ENCODE data around the gene FOXN3.

FOXN3 gene

DNA sequence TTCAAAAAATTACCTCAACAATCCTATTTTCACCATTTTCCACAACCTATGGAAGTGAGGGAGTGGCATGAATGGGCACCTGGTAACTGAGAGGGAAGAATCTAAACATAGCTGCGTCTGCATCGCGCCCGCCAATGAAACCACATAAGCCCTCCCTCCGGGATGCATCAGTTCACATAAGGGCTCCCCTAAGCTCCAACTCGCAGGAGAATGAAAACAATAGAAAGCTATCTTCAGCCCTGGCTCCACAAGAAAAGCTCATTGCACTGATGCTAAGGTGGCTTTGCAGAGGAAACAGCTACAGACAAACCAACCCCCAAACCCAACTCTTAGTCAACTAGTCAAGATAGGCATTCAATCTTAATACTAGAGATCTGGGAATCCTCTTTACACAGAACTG lies 173.3 kb downstream of the FOXN3 start:
- Histone ChIP-seq H3K9me3 (ENCODE audit: insufficient read depth, low read length) (no peaks in the 10 kb centered on the region), H3K27me3 (ENCODE audit: insufficient read depth, insufficient read length) (no peaks in the 10 kb centered on the region), H3K4me3 (ENCODE audit: insufficient read length, low read depth) (no peak overlapping the region), H3K9ac (ENCODE audit: insufficient read length, low read depth) (no peak overlapping the region), H3K36me3 (ENCODE audit: insufficient read depth, insufficient read length, low read length) (peaks cover 3% of the 10 kb centered on the region), H3K4me1 (ENCODE audit: insufficient read depth, insufficient read length) (no peaks in the 10 kb centered on the region)
- DNase-seq (ENCODE audit: low read depth, low spot score), result no peak
- TF ChIP-seq SUZ12 (IDR thresholded peaks at IDR 0.05; ENCODE audit: extremely low read depth, insufficient read depth, insufficient read length), result no peak
- TF ChIP-seq YY1 (IDR thresholded peaks at IDR 0.05; ENCODE audit: insufficient read depth, insufficient read length), result no peak
- no peak for TF ChIP-seq ZNF274 (IDR thresholded peaks at IDR 0.05; ENCODE audit: low read depth, low read length)

DNA sequence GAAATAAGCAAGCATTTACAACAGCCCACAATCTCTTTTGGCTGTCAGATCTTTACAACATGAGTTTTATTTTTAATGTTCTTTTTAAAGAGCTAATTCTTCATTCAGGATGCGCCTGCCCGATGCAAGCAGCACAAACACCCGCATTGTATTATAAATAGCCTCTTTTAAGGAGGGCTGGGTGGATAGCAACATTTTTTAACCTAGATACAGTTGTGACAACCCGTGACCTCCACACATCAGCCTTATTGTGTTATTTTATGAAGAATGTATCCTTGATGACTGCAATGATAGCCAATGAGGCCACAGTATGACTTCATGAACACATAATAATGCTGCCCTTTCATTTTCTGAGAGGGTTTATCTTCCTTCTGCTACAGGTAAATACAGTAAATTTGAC lies 173.7 kb downstream of the FOXN3 start:
- Histone ChIP-seq H3K9me3 (ENCODE audit: insufficient read depth, low read length) (no peaks in the 10 kb centered on the region), H3K4me1 (ENCODE audit: insufficient read depth, insufficient read length) (no peaks in the 10 kb centered on the region), H3K36me3 (ENCODE audit: insufficient read depth, insufficient read length, low read length) (peaks cover 3% of the 10 kb centered on the region), H3K4me3 (ENCODE audit: insufficient read length, low read depth) (no peak overlapping the region), H3K9ac (ENCODE audit: insufficient read length, low read depth) (no peak overlapping the region), H3K27me3 (ENCODE audit: insufficient read depth, insufficient read length) (no peaks in the 10 kb centered on the region)
- no peak for DNase-seq (ENCODE audit: low read depth, low spot score)
- TF ChIP-seq YY1 (IDR thresholded peaks at IDR 0.05; ENCODE audit: insufficient read depth, insufficient read length) (no peak), ZNF274 (IDR thresholded peaks at IDR 0.05; ENCODE audit: low read depth, low read length) (no peak), SUZ12 (IDR thresholded peaks at IDR 0.05; ENCODE audit: extremely low read depth, insufficient read depth, insufficient read length) (no peak)

GRCh38 chr14:89242652-89243279 lies 174.3 kb downstream of the FOXN3 start:
- H3K4me1 ChIP-seq (ENCODE audit: insufficient read depth, insufficient read length), result no peaks in the 10 kb centered on the region
- H3K4me3 ChIP-seq (ENCODE audit: insufficient read length, low read depth), result no peak overlapping the region
- no peak for TF ChIP-seq YY1 (IDR thresholded peaks at IDR 0.05; ENCODE audit: insufficient read depth, insufficient read length)
- no peak for TF ChIP-seq SUZ12 (IDR thresholded peaks at IDR 0.05; ENCODE audit: extremely low read depth, insufficient read depth, insufficient read length)
- no peak for TF ChIP-seq ZNF274 (IDR thresholded peaks at IDR 0.05; ENCODE audit: low read depth, low read length)
- no peak overlapping the region for H3K9ac ChIP-seq (ENCODE audit: insufficient read length, low read depth)
- H3K9me3 ChIP-seq (ENCODE audit: insufficient read depth, low read length), result no peaks in the 10 kb centered on the region
- H3K36me3 ChIP-seq (ENCODE audit: insufficient read depth, insufficient read length, low read length), result peaks cover 3% of the 10 kb centered on the region
- no peak for DNase-seq (ENCODE audit: low read depth, low spot score)
- H3K27me3 ChIP-seq (ENCODE audit: insufficient read depth, insufficient read length), result no peaks in the 10 kb centered on the region

GRCh38 chr14:89241934-89242651 lies 174.9 kb downstream of the FOXN3 start:
- no peak for DNase-seq (ENCODE audit: low read depth, low spot score)
- Histone ChIP-seq H3K36me3 (ENCODE audit: insufficient read depth, insufficient read length, low read length) (peaks cover 3% of the 10 kb centered on the region), H3K9me3 (ENCODE audit: insufficient read depth, low read length) (no peaks in the 10 kb centered on the region), H3K27me3 (ENCODE audit: insufficient read depth, insufficient read length) (no peaks in the 10 kb centered on the region), H3K4me3 (ENCODE audit: insufficient read length, low read depth) (no peak overlapping the region), H3K4me1 (ENCODE audit: insufficient read depth, insufficient read length) (no peaks in the 10 kb centered on the region), H3K9ac (ENCODE audit: insufficient read length, low read depth) (no peak overlapping the region)
- TF ChIP-seq ZNF274 (IDR thresholded peaks at IDR 0.05; ENCODE audit: low read depth, low read length), result no peak
- TF ChIP-seq YY1 (IDR thresholded peaks at IDR 0.05; ENCODE audit: insufficient read depth, insufficient read length), result no peak
- no peak for TF ChIP-seq SUZ12 (IDR thresholded peaks at IDR 0.05; ENCODE audit: extremely low read depth, insufficient read depth, insufficient read length)

- peaks cover 3% of the 10 kb centered on the region for H3K36me3 ChIP-seq (ENCODE audit: insufficient read depth, insufficient read length, low read length)
- H3K9me3 ChIP-seq (ENCODE audit: insufficient read depth, low read length), result no peaks in the 10 kb centered on the region
- H3K9ac ChIP-seq (ENCODE audit: insufficient read length, low read depth), result no peak overlapping the region
- no peak for TF ChIP-seq ZNF274 (IDR thresholded peaks at IDR 0.05; ENCODE audit: low read depth, low read length)
- H3K4me1 ChIP-seq (ENCODE audit: insufficient read depth, insufficient read length), result no peaks in the 10 kb centered on the region
- DNase-seq (ENCODE audit: low read depth, low spot score), result no peak
- H3K4me3 ChIP-seq (ENCODE audit: insufficient read length, low read depth), result no peak overlapping the region
- H3K27me3 ChIP-seq (ENCODE audit: insufficient read depth, insufficient read length), result no peaks in the 10 kb centered on the region
Measured at GRCh38 chr14:89241257-89241656, 175.8 kb downstream of the FOXN3 start.

GRCh38 chr14:89240414-89240813 lies 176.6 kb downstream of the FOXN3 start:
- no peak overlapping the region for H3K9ac ChIP-seq (ENCODE audit: insufficient read length, low read depth)
- H3K4me1 ChIP-seq (ENCODE audit: insufficient read depth, insufficient read length), result no peaks in the 10 kb centered on the region
- H3K27me3 ChIP-seq (ENCODE audit: insufficient read depth, insufficient read length), result no peaks in the 10 kb centered on the region
- no peak for DNase-seq (ENCODE audit: low read depth, low spot score)
- no peak for TF ChIP-seq ZNF274 (IDR thresholded peaks at IDR 0.05; ENCODE audit: low read depth, low read length)
- no peak for TF ChIP-seq SUZ12 (IDR thresholded peaks at IDR 0.05; ENCODE audit: extremely low read depth, insufficient read depth, insufficient read length)
- TF ChIP-seq YY1 (IDR thresholded peaks at IDR 0.05; ENCODE audit: insufficient read depth, insufficient read length), result no peak
- peaks cover 3% of the 10 kb centered on the region for H3K36me3 ChIP-seq (ENCODE audit: insufficient read depth, insufficient read length, low read length)
- H3K4me3 ChIP-seq (ENCODE audit: insufficient read length, low read depth), result no peak overlapping the region
- H3K9me3 ChIP-seq (ENCODE audit: insufficient read depth, low read length), result no peaks in the 10 kb centered on the region

DNA sequence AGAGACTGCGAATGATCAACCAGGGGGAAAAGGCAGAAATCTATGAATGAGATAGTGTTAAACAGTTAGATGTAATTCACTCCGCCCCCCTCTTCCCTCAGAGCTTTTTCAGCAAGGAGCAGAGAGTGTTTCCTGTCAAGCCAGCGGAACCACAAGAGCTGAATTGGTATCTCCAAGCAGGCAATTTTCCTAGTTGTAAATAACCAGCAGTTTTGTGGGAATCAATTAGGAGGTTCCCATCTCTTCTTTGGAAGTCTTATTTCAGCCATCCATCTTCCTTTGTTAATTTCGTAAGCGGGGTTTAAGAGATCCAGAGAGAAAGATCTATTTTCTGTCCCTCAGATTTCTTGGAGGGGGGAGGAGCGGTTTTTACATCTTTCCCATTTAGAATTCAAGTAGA lies 178.0 kb downstream of the FOXN3 start:
- DNase-seq (ENCODE audit: low read depth, low spot score), result no peak
- TF ChIP-seq ZNF274 (IDR thresholded peaks at IDR 0.05; ENCODE audit: low read depth, low read length), result no peak
- no peak for TF ChIP-seq SUZ12 (IDR thresholded peaks at IDR 0.05; ENCODE audit: extremely low read depth, insufficient read depth, insufficient read length)
- no peak for TF ChIP-seq YY1 (IDR thresholded peaks at IDR 0.05; ENCODE audit: insufficient read depth, insufficient read length)
- Histone ChIP-seq H3K9me3 (ENCODE audit: insufficient read depth, low read length) (no peaks in the 10 kb centered on the region), H3K9ac (ENCODE audit: insufficient read length, low read depth) (no peak overlapping the region), H3K36me3 (ENCODE audit: insufficient read depth, insufficient read length, low read length) (peaks cover 3% of the 10 kb centered on the region), H3K4me3 (ENCODE audit: insufficient read length, low read depth) (no peak overlapping the region), H3K27me3 (ENCODE audit: insufficient read depth, insufficient read length) (no peaks in the 10 kb centered on the region), H3K4me1 (ENCODE audit: insufficient read depth, insufficient read length) (no peaks in the 10 kb centered on the region)

Measured in NT2/D1 (cell line).